ENCODE results near the gene MAP3K21.

- TF ChIP-seq ZFP3 (CRISPR knock-in tag; IDR thresholded peaks at IDR 0.05) (no peak), TSHZ2 (CRISPR knock-in tag; IDR thresholded peaks at IDR 0.05) (no peak), PATZ1 (CRISPR knock-in tag; IDR thresholded peaks at IDR 0.05; ENCODE audit: borderline replicate concordance) (no peak), ESRRG (CRISPR knock-in tag; IDR thresholded peaks at IDR 0.05) (no peak)
Observed at GRCh38 chr1:233293556-233294446, 33.7 kb upstream of the MAP3K21 start.

Data from SK-N-SH treated with all-trans-retinoic acid at 6 μM for 48 hours (cell line).